Measurements from ENCODE around the gene TIPARP. TPM values are rescaled to one million over a fixed set of nuclear protein-coding genes. Genes with fewer than 3 reads are reported as not detected.

TIPARP gene
- total and polyA plus RNA-seq, 2 donors (not counting 1 experiment from before 2014, with no cell fraction given), result 11.2 to 42.5 TPM

GRCh38 chr3:156750874-156751245 lies 76.5 kb downstream of the TIPARP start:
- H3K27me3 Mint-ChIP-seq, result peaks cover 22% of the 10 kb centered on the region
- H3K4me1 ChIP-seq (ENCODE audit: control insufficient read depth in 2 of 2, insufficient read depth in 2 of 2, low read length in 2 of 2), result no peaks in the 10 kb centered on the region
- no peaks in the 10 kb centered on the region for H3K79me2 ChIP-seq (ENCODE audit: control insufficient read depth, insufficient read depth, low read length)
- intact Hi-C loops (cut with micrococcal nuclease), result no loop called here
- H3K4me2 ChIP-seq (replicated peaks; ENCODE audit: low read depth, low read length, poor library complexity, severe bottlenecking), result no peak overlapping the region
- H3K27ac ChIP-seq (ENCODE audit: low read length in 2 of 2), result no peak overlapping the region
- CTCF ChIA-PET, result interaction anchor here (1.1 to 1.2 kb wide), 2 partner anchors 78 to 387 kb away, joined by 3 read pairs; no protein-coding TSS in a partner anchor
- H3K27me3 ChIP-seq (replicated peaks in 1 of 4; ENCODE audit: control extremely low read depth in 1 of 4, control insufficient read depth in 3 of 4, insufficient read depth in 4 of 4, low read length in 3 of 4), result peaks cover 0 to 3% (median 1%) of the 10 kb centered on the region in 4 experiments
- no peak overlapping the region for H3K4me3 ChIP-seq (ENCODE audit: control extremely low read depth in 1 of 5, extremely low read depth in 1 of 5, insufficient read depth in 1 of 5, low read depth in 2 of 5, low read length in 4 of 5)
- H3K4me3 Mint-ChIP-seq, result no peak overlapping the region
- H3K4me1 Mint-ChIP-seq, result no peaks in the 10 kb centered on the region
- TF ChIP-seq CTCF (IDR thresholded peaks at IDR 0.05) (no peak), EZH2 (IDR thresholded peaks at IDR 0.05; ENCODE audit: borderline replicate concordance, insufficient read depth, low read depth, low read length, poor library complexity, severe bottlenecking) (no peak)
- H4K20me1 ChIP-seq (ENCODE audit: control insufficient read depth, insufficient read depth, low read length, poor library complexity, severe bottlenecking), result no peaks in the 10 kb centered on the region
- no peak overlapping the region for H3K27ac Mint-ChIP-seq
- WGBS (ENCODE audit: insufficient coverage), result 100% methylated on average over 1 of the region's 4 CpGs
- ATAC-seq (ENCODE audit: low read depth) (no peak), DNase-seq (no peak)
- H3K9me3 ChIP-seq (ENCODE audit: control extremely low read depth in 1 of 3, control insufficient read depth in 2 of 3, insufficient read depth in 1 of 3, low read length in 2 of 3), result peaks cover 0 to 10% (median 0%) of the 10 kb centered on the region in 3 donors
- peaks cover 0 to 2% of the 10 kb centered on the region in 2 experiments for H3K36me3 ChIP-seq (replicated peaks in 1 of 2; ENCODE audit: control extremely low read depth in 1 of 2, control insufficient read depth in 1 of 2, extremely low read depth in 1 of 2, insufficient read depth in 2 of 2, low read length in 1 of 2)
- no peak overlapping the region for H2AFZ ChIP-seq (ENCODE audit: insufficient read depth, low read depth, low read length, poor library complexity, severe bottlenecking)
- H3K9me3 Mint-ChIP-seq (ENCODE audit: insufficient read depth), result peaks cover 8% of the 10 kb centered on the region
- no peak overlapping the region for H3K9ac ChIP-seq (ENCODE audit: low read length)
- POLR2A ChIA-PET, result no interaction called here

GRCh38 chr3:156751461-156752025 lies 77.2 kb downstream of the TIPARP start:
- Histone ChIP-seq H3K27me3 (replicated peaks in 1 of 4; ENCODE audit: control extremely low read depth in 1 of 4, control insufficient read depth in 3 of 4, insufficient read depth in 4 of 4, low read length in 3 of 4) (peaks cover 0 to 3% (median 1%) of the 10 kb centered on the region in 4 experiments), H3K27ac (ENCODE audit: low read length in 2 of 2) (no peak overlapping the region), H3K79me2 (ENCODE audit: control insufficient read depth, insufficient read depth, low read length) (no peaks in the 10 kb centered on the region), H3K9me3 (ENCODE audit: control extremely low read depth in 1 of 3, control insufficient read depth in 2 of 3, insufficient read depth in 1 of 3, low read length in 2 of 3) (peaks cover 0 to 7% (median 0%) of the 10 kb centered on the region in 3 donors), H3K36me3 (replicated peaks in 1 of 2; ENCODE audit: control extremely low read depth in 1 of 2, control insufficient read depth in 1 of 2, extremely low read depth in 1 of 2, insufficient read depth in 2 of 2, low read length in 1 of 2) (peaks cover 0 to 2% of the 10 kb centered on the region in 2 experiments), H3K4me1 (ENCODE audit: control insufficient read depth in 2 of 2, insufficient read depth in 2 of 2, low read length in 2 of 2) (no peaks in the 10 kb centered on the region), H2AFZ (ENCODE audit: insufficient read depth, low read depth, low read length, poor library complexity, severe bottlenecking) (no peak overlapping the region), H3K9ac (ENCODE audit: low read length) (no peak overlapping the region), H4K20me1 (ENCODE audit: control insufficient read depth, insufficient read depth, low read length, poor library complexity, severe bottlenecking) (no peaks in the 10 kb centered on the region), H3K4me3 (ENCODE audit: control extremely low read depth in 1 of 5, extremely low read depth in 1 of 5, insufficient read depth in 1 of 5, low read depth in 2 of 5, low read length in 4 of 5) (no peak overlapping the region), H3K4me2 (replicated peaks; ENCODE audit: low read depth, low read length, poor library complexity, severe bottlenecking) (no peak overlapping the region)
- no peaks in the 10 kb centered on the region for H3K4me1 Mint-ChIP-seq
- 70% methylated on average over 10 of the region's 15 CpGs for WGBS (ENCODE audit: insufficient coverage)
- TF ChIP-seq EZH2 (IDR thresholded peaks at IDR 0.05; ENCODE audit: borderline replicate concordance, insufficient read depth, low read depth, low read length, poor library complexity, severe bottlenecking) (no peak), CTCF (IDR thresholded peaks at IDR 0.05) (no peak)
- H3K9me3 Mint-ChIP-seq (ENCODE audit: insufficient read depth), result peaks cover 6% of the 10 kb centered on the region
- H3K27ac Mint-ChIP-seq, result no peak overlapping the region
- no peak overlapping the region for H3K4me3 Mint-ChIP-seq
- intact Hi-C loops (cut with micrococcal nuclease), result no loop called here
- no peak for DNase-seq
- no peak for ATAC-seq (ENCODE audit: low read depth)
- H3K27me3 Mint-ChIP-seq, result peaks cover 22% of the 10 kb centered on the region
- ChIA-PET CTCF (interaction anchor here (1.2 kb wide), 1 partner anchor 78 kb away, joined by 3 read pairs; no protein-coding TSS in a partner anchor), POLR2A (no interaction called here)
